ENCODE results near the gene BICC1. TPM values are rescaled to one million over a fixed set of nuclear protein-coding genes. Genes with fewer than 3 reads are reported as not detected.

The BICC1 gene
- total RNA-seq, 1 donor from 2014 or later = 609 TPM

DNA sequence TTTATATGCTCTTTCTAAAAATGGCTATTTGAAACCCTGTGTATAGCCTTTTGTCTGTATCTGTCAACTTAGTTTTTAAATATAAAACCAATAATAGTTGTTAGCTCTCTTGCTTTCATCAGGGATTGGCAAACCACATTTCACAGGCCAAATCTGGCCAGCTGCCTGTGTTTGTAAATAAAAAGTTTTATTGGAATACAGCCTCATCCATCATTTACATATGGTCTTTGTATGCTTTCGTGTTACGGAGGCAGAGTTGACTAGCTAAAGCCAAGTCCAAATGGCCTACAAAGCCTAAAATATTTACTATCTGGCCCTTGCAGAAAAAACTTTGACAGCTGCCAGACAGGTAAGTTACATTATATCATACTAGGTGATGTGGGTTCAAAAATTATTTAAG, 235.0 kb downstream of the BICC1 start:
- no peak for DNase-seq (ENCODE audit: low read depth)

DNA sequence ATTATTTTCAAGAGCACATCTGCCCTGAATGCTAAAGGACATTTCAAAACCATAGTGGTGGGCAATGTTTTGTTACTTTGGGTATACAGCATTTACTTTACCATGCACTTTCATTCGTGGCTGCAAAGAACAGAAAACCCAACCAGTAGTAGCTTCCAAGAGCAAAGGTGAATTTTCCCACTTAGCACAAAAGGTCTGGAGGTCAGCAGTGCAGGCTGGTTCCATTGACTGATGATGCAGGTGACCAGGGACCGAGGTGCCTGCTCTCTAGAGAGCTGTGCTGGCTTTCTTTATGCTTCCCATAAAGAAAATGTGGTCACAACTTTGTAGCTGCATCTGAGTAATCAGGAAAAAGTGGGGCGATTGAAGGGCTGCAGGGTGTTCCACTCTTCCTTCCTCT, 240.0 kb downstream of the BICC1 start:
- no peak for DNase-seq (ENCODE audit: low read depth)

DNA sequence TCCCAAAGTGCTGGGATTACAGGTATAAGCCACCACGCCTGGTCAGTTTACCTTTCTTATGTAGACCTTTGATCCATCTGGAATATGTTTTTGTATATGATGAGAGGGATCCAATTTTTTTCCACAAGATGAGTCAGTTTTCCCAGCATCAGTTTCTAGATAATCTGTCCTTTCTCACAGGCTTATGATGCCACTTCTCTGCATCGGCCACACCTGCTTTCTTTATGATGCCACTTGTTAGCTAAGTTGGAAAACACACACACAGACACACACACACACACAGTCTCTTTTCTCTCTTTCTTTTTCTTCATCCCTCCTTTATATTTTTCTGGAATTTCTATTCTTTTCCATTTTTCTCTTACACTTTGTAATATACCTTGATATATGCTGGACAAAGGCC, 240.8 kb downstream of the BICC1 start:
- no peak for DNase-seq (ENCODE audit: low read depth)

DNA sequence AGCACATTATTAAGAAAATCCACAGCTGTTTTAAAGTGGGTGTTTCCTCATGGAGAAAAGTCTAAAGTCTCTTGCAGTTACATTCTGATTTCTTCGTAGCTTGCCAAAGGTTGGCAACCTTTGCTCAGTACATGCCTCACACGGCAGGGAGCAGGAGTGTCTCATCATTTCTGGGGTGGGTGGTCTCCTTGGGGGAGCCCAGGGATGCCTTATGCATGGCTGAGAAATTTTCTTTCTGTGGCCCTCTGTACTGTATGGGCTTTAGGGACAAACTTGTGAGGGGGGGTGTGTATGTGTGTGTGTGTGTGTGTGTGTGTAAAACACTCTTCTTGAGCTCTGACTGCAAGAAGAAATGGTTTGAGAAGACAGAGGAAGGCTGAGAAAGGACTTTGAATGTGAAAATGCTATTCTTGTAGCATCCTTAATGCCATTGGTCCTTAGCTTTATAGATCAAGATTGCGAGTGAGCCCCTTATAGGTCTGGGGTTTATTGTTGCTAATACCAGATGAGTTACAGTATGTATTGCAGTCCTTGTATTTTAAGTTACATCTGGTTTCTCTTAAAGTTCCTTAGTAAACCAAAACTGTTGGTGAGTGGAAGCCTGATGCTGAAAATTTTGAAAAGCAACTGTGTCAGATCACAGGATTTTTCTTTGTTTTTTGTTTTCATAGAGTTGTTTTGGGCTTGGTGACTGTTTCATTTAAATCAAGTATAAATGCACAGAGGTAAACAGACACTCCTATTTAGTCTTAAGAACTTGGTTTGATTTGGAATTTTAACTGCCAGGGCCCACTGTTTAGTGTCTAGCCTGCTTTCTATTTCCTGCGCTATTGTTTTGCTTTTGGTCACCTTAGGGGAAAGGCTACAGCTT, 242.0 kb downstream of the BICC1 start:
- no peak for DNase-seq (ENCODE audit: low read depth)

DNA sequence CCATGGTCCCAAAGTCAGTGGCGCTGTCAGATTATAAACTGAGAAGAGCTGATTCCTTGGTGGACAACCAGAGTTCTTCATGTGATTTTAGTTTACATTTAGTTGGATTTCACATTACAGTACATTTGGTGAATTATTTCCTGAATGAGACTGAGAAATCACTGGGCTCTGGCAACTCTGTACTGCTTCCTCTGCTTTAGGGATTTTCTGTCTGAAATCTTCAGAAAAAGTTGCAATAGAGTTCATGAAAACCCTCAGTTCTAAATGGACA, 242.6 kb downstream of the BICC1 start:
- no peak for DNase-seq (ENCODE audit: low read depth)

DNA sequence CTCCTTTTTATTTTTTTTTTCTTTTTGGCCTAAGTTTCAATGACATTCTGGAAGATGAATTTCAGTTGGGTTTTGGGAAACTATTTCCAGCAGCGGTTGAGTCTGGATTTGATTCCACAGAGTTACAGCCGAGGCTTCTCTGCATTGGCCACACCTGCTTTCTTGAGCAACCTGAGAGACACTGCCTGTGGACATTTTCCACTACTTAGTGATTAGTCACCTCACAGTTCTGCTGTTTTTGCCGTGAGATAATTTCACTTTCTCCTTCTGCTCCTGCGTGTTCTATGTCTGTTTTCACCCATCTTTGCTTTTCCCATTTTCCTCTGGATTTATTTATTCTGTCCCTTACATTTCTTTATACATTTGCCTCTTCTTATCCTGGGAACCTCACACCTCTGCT, 243.0 kb downstream of the BICC1 start:
- peak; percentile 89 for DNase-seq (ENCODE audit: low read depth)

DNA sequence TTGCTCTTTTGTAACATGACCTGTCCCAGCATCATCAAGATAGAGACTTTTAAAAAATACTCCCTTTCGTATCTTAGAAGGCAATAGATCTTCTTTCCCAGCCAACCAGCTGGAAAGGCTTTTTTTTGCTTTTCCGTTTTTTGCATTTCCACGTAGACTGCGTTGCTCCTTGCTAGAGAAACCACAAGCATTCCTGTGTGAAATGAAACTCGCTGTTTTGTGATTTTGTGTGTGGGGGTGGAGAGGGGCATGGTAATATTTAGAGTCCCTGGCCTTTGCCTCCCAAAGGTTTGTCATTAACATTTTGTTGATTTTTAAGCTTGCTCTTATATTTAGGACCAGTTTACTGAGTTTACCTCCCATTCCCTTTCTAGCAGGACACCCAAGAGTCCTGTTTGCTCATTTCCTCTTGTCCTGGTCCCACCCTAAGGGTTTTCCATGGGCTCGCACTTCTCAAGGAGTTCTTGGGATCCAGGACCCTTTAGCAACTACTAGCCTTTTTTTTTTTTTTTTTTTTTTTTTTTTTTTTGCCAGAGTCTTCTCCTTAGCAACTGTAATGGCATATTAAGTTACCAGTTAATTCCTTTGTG, 243.6 kb downstream of the BICC1 start:
- DNase-seq (ENCODE audit: low read depth) = peak; percentile 71

DNA sequence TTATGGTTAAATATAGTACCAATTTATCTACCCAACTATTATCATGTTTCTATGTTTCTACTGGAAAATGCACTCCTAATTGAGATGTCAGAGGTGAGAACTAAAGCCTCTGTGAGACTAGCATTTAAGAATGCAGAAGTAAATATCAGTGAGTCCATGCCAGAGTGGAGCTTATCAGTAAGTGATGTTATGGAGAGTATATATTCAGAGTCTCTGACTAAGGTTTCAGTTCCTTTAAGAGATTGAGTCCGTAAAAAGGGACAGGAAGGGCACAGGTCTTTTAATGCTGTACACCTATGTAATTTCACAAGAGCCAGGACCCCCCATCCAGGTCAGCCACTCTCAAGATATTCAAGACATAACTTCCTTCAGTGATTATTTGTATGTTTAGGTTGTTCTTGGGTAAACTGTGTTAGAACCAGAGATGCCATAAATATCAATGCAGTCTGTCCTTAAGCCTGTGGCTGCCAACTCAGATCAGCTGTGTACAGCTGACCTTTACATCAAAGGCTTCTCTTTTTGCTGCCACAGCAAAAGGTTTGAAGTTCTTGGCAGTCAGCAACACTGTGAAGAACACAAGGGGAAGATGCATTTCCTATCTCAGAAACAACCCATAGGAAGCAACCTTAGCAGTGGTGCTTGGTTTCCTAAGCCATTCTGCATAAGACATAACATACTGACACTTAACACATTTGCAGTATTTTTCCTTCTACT, 244.8 kb downstream of the BICC1 start:
- no peak for DNase-seq (ENCODE audit: low read depth)

DNA sequence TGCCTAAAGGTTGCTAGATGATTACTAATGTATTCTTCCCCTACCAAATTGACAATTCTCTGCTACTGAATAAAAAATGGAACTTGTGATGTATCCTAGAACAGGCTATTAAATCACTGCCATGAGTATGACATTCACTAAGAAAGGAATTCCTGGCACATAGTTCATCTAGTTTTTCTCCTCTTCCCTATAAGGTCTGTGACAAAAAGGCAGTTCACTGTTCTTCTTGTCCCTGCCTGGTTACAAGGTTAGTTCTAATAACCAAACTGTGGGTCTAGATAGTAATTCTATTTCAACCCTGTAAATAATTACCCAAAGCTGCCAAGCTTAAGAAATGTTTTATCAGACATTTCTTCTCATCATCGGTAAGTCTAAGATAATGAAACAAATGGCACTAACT, 245.6 kb downstream of the BICC1 start:
- DNase-seq (ENCODE audit: low read depth) = peak; percentile 63

DNA sequence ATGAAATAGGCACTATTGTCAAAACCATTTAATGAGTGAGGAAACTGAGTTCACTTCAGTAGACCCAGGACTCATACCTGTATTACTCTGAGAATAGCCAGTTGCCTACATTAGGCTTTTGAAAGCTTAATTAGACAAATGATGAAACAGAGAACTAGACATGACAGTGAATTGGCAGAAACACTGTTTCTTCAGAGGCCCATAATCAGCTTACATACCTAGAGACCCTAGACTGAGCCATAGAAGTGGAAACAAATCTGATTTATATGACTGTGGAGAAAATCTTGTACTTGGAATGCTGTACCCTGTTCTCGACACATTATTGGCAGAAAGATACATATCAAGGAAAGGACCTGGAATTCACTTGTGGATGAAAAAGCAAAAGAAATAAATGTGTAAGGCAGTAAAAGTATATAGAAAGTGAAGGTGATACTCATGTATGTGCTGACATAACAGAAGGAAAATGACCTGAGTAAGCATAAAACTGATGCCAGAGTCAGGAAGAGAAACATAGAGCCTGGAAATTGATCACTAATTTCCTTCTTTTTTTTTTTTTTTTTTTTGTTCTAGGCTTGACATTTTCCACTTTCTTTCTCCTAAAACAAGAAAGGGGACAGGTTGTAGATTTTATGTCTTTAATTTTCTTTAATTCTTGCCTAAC, 251.5 kb downstream of the BICC1 start:
- no peak for DNase-seq (ENCODE audit: low read depth)

DNA sequence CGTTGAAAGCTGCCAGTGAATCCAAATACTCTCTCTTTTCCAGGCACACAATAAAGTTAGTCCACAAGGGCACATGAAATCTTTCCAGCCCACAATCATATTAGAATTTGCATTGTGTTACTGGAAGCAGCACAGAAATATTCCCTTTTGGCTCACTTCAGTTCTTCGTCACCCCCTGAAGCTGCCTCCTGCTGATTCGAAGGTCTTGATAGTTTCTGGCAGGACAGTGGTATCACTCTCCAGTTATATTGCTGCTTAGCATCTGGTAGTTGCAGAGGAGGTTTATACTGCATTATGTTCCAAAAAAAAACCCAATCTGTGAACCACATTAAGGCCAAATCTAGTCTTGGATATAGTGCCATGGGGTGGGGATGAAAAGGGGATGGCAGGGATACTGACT, 253.2 kb downstream of the BICC1 start:
- DNase-seq (ENCODE audit: low read depth) = no peak

DNA sequence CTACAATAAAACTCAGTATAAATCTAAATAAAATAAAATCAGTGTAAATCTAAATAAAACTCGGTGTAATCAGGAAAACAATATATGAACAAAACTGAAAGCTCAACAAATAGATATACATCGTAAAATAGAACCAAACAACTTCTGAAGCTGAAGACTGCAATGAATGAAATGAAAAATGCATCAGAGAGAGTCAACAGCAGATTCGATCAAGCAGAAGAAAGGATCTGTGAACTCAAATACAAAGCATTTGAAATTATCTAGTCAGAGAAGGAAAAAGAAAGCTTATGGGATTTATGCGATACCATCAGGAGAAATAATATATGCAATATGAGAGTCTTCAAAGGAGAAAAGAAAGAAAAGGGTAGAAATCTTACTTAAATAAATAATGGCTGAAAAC, 255.0 kb downstream of the BICC1 start:
- no peak for DNase-seq (ENCODE audit: low read depth)

DNA sequence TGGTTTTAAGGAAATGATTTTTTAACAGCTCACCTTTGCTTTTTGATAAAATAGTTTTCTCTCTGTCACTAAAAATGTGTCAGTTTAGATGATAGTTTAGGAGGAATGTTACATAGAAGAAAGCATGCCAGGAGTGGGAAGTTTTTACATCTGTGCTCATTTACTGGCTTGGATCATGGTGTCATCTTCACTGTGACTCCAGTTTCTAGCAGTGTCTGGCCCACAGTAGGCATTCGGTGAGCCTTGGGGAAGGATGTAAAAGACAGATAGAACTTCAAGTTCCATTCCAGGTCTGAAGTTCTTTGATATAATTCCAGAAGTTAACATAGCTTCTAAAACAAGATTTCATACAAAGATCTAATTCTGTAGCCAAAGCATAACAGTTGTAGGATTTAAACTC, 259.2 kb downstream of the BICC1 start:
- no peak for DNase-seq (ENCODE audit: low read depth)

DNA sequence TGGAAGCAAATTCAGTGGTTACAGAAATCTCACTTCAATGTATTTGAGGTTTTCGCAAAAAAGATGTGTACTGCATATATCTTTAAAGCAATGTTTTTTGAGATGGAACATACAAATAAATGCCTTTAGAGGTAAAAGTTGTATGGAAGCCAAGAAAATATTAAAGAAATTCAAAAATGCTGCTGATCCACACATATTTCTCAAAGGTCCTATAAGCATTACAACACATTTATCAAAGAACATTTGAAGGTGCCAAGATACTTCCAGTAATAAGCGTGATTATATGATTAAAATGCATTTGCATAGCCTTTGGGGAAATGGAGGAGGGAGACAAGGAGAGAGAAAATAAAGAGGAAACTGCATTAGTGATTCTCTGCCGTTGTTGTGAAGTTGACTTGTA, 260.1 kb downstream of the BICC1 start:
- no peak for DNase-seq (ENCODE audit: low read depth)

DNA sequence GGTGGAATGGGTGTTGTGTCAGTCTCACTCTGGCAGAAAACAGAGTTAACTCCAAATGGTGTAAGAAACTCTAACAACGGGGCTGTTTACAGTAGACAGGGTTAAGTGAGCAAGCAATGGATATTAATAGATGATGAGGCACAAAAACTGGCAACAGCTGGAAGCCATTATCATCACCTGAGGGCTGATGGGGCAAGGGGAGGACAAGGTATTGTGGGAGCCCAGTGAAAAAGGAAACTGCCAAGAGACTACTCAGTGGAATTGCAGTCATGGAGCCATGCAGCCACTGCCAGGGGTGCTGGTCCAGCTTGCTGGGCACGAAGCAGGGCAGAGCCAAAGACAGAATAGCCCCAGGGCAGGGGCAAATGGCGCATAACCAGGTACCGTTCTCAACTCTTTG, 260.7 kb downstream of the BICC1 start:
- DNase-seq (ENCODE audit: low read depth) = no peak

DNA sequence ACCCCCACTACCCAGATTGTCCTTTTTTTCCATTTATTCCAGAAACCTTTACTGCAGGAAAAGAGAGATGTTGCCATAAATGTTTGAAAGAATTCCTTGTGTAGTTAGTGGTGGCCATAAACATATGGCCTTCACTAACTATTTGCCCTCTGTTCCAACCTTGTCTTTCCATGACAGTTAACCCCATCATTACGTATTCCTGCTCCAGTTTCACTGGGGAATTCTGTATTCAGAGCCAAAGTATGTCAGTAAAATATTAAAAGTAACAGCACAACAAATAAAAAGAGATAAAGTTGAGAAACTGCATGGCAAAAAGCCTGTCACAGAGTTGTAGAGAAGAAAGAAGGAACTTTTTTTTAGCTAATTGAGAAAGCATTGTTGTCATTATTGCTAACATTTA, 261.3 kb downstream of the BICC1 start:
- no peak for DNase-seq (ENCODE audit: low read depth)

DNA sequence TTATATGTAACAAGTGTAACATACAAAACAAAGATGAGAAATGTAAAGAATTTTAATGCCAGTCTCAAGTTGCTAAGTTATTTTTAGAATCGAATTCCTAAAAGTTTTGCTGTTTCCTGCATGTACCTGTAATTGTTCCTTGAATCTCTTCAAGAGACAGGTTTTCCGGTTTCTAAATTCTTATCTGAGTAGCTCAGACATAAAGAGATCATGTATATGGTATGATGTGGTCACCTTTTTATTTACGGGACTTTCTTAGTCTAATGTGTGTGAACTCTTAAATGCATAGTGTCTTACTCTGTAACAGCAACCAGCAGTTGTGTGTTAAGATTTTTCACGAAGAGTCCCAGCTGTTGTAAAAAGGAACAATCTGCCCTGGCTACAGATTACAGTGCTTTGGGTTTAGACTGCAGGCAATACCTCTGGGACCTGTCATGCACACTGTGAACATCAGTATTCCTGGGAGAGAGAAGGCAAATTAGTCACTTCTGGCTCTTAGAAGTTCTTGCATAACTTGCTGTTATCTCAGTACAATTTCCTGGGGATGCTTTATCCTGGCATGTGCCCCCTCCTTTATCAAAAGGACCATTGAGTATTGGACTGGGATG, 263.4 kb downstream of the BICC1 start:
- peak; percentile 81 for DNase-seq (ENCODE audit: low read depth)

DNA sequence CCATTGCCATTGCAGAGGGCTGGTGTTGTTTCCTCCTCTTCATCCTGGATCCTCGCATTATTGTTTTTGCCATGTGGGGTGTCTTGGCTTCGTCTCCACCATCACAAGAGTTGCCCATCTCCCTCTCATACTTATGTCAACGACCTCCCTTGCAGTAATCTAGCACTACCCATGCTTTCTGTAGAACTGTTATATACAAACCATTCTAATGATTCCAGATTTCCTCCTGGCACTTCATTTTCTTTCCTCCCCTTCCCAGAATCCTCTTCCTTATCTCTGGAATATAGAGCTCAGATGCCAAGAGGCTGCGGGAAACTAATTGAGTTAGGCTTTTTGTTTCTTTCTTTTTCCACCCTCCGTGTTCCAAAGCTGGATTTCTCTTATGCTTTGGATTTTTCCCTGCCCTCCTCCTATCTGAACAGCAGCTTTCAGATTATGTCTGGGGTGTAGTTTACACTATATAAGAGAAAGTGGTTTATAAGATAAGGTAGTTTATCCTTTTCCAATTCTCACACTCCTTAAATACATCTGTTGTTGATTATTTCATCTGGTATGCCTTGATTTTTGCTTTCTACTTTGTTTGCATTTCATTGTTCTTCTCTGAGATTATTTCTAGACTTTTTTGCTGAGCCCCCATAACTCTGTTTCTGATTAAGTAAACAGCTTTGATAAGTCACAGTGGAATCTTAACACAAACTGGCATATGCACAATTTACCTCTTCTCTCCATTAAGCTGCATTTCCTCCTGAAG, 264.1 kb downstream of the BICC1 start:
- DNase-seq (ENCODE audit: low read depth) = no peak

DNA sequence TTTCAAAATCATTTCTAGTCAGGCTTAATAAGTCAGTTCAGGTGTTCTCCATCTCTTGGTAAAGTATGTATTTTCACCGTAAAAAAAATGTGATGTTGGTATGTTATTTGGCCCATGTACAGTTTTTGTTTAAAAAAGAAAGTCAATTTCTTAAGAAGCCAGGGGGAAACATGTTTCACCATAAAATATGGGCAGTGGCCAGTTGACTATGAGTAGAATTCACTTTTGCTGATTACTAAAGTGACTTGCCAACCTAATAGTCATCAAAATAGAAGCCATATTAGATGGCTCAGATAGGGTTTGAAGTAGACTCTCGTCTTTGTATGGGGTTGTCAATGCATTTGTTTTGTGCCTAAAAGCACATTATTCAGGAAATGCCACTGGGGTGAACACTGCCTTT, 266.3 kb downstream of the BICC1 start:
- no peak for DNase-seq (ENCODE audit: low read depth)

DNA sequence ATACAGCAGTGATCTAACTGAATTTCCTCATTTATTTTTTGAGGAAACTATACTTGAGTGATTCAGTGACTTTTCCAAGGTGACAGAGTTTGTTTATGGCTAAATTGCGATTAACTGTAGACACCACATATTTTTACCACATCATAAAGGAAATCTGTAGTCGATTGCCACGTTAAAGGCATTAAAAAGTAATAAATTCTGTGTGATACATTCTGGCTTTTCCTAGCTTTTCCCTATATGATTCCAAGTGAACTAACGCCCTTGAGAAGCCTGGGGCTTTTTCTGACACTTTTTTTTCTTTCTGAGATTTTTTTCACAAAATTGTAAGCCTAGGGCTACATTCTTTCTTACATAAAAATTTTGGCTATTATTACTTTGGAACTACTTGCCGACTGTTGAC, 266.9 kb downstream of the BICC1 start:
- DNase-seq (ENCODE audit: low read depth) = no peak

DNA sequence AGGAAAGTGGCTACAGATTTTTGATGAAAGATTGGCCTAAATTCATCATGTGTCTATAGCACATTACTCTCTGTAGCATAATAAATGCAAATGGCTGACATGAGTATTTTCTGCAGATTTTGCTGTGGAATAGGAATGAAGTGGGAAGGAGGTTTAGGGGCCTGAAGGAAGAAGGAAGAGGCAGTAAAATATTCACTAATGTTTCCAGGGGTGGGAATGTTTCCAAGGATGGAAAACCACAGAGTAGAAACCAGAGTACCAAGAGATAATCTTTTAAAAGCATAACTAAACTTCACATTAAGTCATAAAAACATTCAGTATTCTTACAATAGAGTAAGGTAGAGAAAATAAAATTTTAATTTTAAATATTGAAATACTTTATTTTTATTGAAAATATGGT, 267.8 kb downstream of the BICC1 start:
- DNase-seq (ENCODE audit: low read depth) = no peak

Data from renal cortical epithelial cell (primary cell).